ENCODE measurements around the gene XYLT2.
"Not testable (repeated sequence)": the region's sequence is repeated elsewhere in the genome, so short reads cannot be mapped to it uniquely, and the experiment has no call there.

Gene XYLT2

DNA sequence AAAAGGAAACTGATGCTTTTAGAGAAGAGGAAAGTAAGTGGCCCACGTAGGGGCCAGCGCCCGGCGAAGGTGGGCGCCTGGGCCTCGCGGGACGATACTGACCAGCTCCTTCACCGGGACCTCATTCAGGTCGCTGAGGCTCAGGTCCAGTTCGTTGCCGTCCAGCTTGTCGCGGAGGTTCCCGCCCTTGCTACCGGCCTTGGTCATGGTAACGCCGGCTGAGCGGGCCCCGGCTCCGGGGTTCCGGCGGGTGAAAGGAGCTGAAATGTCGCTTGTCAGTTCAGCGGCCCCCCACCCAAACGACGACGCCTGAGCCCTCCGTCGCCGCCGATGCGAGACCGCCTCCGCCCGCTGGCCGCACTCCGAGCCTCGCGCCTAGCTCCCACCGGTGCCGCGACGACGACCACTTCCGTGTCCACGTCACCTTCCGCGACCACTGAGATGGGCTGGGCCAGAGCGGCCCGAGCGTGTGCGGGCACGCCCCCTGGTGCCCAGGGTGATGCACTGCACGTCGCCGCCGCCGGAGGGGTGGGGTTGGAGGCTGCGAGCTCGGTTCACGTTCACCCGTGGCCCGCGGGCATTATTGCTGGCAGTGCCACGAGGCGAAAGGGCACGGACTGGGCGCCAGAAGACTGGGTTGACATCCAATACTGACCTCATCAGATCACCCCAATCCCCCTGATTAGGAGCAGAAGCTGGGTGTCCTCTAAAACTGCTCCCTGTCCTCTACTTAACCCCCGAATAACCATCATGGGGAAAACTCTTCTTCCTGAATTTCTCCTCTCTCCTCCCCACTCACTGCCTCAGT, 51.4 kb downstream of the XYLT2 start, which contains the start of gene LRRC59:
LRRC59 (minus strand) TSS at position 413 of the 808 bp plus-strand sequence; CDS start at position 207, 206 bp downstream.
- FAIRE-seq, result no peak

GRCh38 chr17:50397919-50398285, 52.0 kb downstream of the XYLT2 start:
- FAIRE-seq, result no peak

DNA sequence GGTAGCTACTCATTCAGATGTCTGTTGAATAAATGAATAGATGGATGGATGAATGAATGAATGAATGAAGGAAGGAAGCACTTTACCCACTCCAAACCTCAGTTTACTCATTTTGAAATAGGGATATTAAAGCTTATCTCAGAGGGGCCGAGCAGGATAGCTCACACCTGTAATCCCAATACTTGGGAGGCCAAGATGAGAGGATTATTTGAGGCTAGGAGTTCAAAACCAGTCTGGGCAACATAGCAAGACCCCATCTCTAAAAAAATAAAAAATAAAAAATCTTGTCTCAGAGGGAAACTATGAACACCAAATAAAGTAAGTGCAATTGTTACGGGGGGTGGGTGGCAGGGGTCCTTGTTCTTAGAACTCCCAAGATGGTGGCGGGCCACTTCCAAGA, 52.7 kb downstream of the XYLT2 start:
- FAIRE-seq, result not testable (repeated sequence)

GRCh38 chr17:50399591-50399990, 53.7 kb downstream of the XYLT2 start:
- FAIRE-seq, result not testable (repeated sequence)

GRCh38 chr17:50405351-50405750, 59.4 kb downstream of the XYLT2 start:
- not testable (repeated sequence) for FAIRE-seq

GRCh38 chr17:50406578-50406977, 60.7 kb downstream of the XYLT2 start:
- no peak for FAIRE-seq

DNA sequence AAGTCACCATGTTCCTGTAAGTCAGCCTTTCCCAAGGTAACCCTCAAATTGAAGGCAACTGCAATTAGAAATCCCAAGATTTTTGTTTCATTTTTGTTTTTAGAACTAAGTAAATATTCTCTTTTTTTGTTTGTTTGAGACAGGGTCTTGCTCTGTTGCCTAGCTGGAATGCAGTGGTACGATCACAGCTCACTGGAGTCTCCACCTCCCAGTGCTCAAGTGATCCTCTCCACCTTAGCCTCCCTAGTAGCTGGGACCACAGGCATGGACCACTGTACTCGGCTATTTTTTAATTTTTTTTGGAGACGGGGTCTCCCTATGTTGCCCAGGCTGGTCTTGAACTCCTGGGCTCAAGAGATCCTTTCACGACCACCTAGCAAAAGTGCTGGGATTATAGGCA, 62.0 kb downstream of the XYLT2 start:
- FAIRE-seq, result no peak

Data from colon (tissue), 2 donors.